ENCODE results near the gene ZFP3. TPM values are rescaled to one million over a fixed set of nuclear protein-coding genes. Genes with fewer than 3 reads are reported as not detected.
"Not testable (repeated sequence)": the region's sequence is repeated elsewhere in the genome, so short reads cannot be mapped to it uniquely, and the experiment has no call there.

Gene ZFP3
- total RNA-seq, 1 donor from 2014 or later, result 0.12 TPM

GRCh38 chr17:5135726-5136579, 57.7 kb downstream of the ZFP3 start:
- H3K36me3 Mint-ChIP-seq (ENCODE audit: low read depth), result no peaks in the 10 kb centered on the region
- H3K27me3 Mint-ChIP-seq (ENCODE audit: low read depth), result no peaks in the 10 kb centered on the region
- no peak overlapping the region for H3K4me3 Mint-ChIP-seq
- no peak overlapping the region for H3K27ac Mint-ChIP-seq (ENCODE audit: unreplicated experiment)
- TF ChIP-seq CTCF (conservative IDR thresholded peaks at IDR 0.05), result no peak
- H3K9me3 Mint-ChIP-seq, result no peaks in the 10 kb centered on the region
- no peak for DNase-seq (ENCODE audit: low read depth, low spot score)
- no peaks in the 10 kb centered on the region for H3K4me1 Mint-ChIP-seq

- H3K36me3 Mint-ChIP-seq (ENCODE audit: low read depth); H3K4me1 Mint-ChIP-seq; H3K27me3 Mint-ChIP-seq (ENCODE audit: low read depth); H3K9me3 Mint-ChIP-seq; H3K4me3 Mint-ChIP-seq; DNase-seq (ENCODE audit: low read depth, low spot score); H3K27ac Mint-ChIP-seq (ENCODE audit: unreplicated experiment): not testable (repeated sequence)
Measured at GRCh38 chr17:5136580-5137412, 58.5 kb downstream of the ZFP3 start.

- not testable (repeated sequence) for H3K4me3 Mint-ChIP-seq; DNase-seq (ENCODE audit: low read depth, low spot score); H3K9me3 Mint-ChIP-seq; H3K4me1 Mint-ChIP-seq; H3K36me3 Mint-ChIP-seq (ENCODE audit: low read depth); H3K27ac Mint-ChIP-seq (ENCODE audit: unreplicated experiment); H3K27me3 Mint-ChIP-seq (ENCODE audit: low read depth)
Measured at GRCh38 chr17:5137511-5138197, 59.4 kb downstream of the ZFP3 start.

GRCh38 chr17:5138198-5138544, 59.9 kb downstream of the ZFP3 start:
- not testable (repeated sequence) for H3K4me1 Mint-ChIP-seq; H3K27me3 Mint-ChIP-seq (ENCODE audit: low read depth); H3K36me3 Mint-ChIP-seq (ENCODE audit: low read depth); H3K27ac Mint-ChIP-seq (ENCODE audit: unreplicated experiment); H3K9me3 Mint-ChIP-seq; H3K4me3 Mint-ChIP-seq; DNase-seq (ENCODE audit: low read depth, low spot score)

- H3K36me3 Mint-ChIP-seq (ENCODE audit: low read depth), result no peaks in the 10 kb centered on the region
- no peaks in the 10 kb centered on the region for H3K4me1 Mint-ChIP-seq
- H3K27me3 Mint-ChIP-seq (ENCODE audit: low read depth), result no peaks in the 10 kb centered on the region
- no peak for TF ChIP-seq CTCF (conservative IDR thresholded peaks at IDR 0.05)
- H3K27ac Mint-ChIP-seq (ENCODE audit: unreplicated experiment), result peak overlapping the region; percentile 43
- H3K4me3 Mint-ChIP-seq, result no peak overlapping the region
- peaks cover 2% of the 10 kb centered on the region for H3K9me3 Mint-ChIP-seq
- DNase-seq (ENCODE audit: low read depth, low spot score), result no peak
Measured at GRCh38 chr17:5138616-5139457, 60.6 kb downstream of the ZFP3 start.

- no peak overlapping the region for H3K4me3 Mint-ChIP-seq
- peaks cover 2% of the 10 kb centered on the region for H3K27me3 Mint-ChIP-seq (ENCODE audit: low read depth)
- no peak for DNase-seq (ENCODE audit: low read depth, low spot score)
- peaks cover 2% of the 10 kb centered on the region for H3K9me3 Mint-ChIP-seq
- TF ChIP-seq CTCF (conservative IDR thresholded peaks at IDR 0.05), result no peak
- no peaks in the 10 kb centered on the region for H3K36me3 Mint-ChIP-seq (ENCODE audit: low read depth)
- no peaks in the 10 kb centered on the region for H3K4me1 Mint-ChIP-seq
- no peak overlapping the region for H3K27ac Mint-ChIP-seq (ENCODE audit: unreplicated experiment)
Measured at GRCh38 chr17:5139458-5139732, 61.1 kb downstream of the ZFP3 start.

- H3K9me3 Mint-ChIP-seq; DNase-seq (ENCODE audit: low read depth, low spot score); H3K4me3 Mint-ChIP-seq; H3K27ac Mint-ChIP-seq (ENCODE audit: unreplicated experiment); H3K4me1 Mint-ChIP-seq; H3K36me3 Mint-ChIP-seq (ENCODE audit: low read depth): not testable (repeated sequence)
- peaks cover 19% of the 10 kb centered on the region for H3K27me3 Mint-ChIP-seq (ENCODE audit: low read depth)
Measured at GRCh38 chr17:5142877-5143276, 64.6 kb downstream of the ZFP3 start.

Measured in neural crest cell (in vitro differentiated cells).